HG03045 (cell line): ENCODE data around the gene DEGS2.

Experiments used
- ATAC-seq: cut with Tn5 transposase; IDR thresholded peaks from one replicate; pipeline ENCODE4 v1.9.1; 2021; ENCODE audit warnings: mild to moderate bottlenecking, moderate library complexity; ENCODE audit not compliant: unreplicated experiment

Gene DEGS2

GRCh38 chr14:100149851-100150611, 9.4 kb downstream of the DEGS2 start:
- no peak for ATAC-seq

GRCh38 chr14:100148837-100149731, 10.4 kb downstream of the DEGS2 start:
- no peak for ATAC-seq

DNA sequence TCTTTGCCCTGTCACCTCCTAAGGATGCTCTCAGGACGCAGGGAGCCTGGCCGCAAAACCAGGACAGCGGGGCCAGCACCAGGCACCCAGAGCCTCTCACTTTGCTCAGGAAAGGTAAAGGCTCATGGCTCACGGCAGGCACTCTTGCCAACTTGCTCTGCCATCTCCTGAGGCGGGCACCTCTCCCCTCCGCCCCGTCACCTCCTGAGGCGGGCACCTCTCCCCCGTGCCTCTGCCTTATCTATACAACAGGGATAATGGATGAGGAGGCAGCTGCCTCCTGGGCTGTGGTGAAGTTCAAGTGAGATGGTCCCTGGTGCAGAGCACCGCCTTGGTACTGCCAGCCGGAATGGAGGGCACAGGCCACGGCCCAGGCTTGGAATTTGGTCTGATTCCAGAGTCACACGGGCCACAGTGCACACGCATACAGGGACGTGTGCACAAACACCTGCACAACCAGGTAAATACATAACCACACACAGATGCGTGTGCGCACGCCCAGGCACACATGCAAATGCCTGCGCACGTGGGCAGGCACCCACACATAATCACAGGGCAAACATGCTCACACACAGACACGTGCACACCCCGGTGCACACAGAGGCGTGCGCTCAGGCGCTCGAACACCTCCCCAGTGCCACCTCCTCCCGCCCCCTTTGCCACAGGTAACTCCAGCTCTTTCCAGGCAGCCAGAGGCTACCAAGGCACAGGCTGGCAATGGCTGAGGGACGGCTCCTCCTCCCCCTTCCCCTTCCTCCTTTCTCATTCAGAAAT, 11.6 kb downstream of the DEGS2 start:
- ATAC-seq, result no peak

DNA sequence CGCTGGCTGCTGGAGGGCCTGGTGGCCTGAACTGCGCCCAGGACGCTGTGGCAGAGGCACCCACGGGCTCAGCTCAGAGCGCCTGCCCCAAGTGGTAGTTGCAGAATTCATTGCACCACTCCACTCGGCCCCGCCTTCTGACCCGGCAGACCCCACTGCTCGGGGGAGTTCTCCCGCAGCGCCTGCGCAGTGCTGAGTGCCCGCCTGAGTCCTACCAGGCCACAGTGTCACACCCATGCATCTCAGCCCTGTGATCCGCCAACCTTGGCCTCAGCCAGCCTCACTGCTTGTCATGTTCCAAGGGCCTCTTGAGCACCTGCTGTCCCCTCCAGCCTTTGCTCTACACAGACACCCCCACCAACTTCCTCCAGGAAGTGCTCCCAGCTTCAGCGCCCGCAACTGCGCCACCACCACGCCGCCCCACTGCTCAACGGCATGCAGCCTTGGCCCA, 12.2 kb downstream of the DEGS2 start:
- no peak for ATAC-seq

GRCh38 chr14:100146531-100147091, 12.8 kb downstream of the DEGS2 start:
- ATAC-seq, result no peak

- ATAC-seq, result no peak
Observed at GRCh38 chr14:100145682-100146464, 13.6 kb downstream of the DEGS2 start.

- ATAC-seq, result no peak
Observed at GRCh38 chr14:100144996-100145646, 14.3 kb downstream of the DEGS2 start.

GRCh38 chr14:100144645-100144995, 14.8 kb downstream of the DEGS2 start:
- ATAC-seq, result no peak

DNA sequence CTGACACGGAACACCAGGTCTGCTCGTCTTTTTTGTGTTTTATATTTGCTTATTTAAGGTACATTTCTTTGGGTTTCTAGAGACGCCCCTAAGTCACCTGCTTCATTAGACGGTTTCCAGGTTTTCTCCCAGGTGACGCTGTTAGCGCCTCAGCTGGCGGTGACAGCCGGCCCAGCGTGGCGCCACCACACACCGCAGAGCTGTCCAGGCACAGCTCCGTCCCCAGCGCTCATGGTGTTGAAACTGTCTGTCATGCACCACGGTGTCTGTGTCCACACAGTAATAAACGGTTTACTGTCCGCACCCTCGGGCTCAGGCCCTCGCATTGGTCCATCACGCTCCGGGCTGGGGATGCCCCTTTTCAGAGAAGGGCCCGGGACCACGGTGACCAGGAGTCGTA, 15.5 kb downstream of the DEGS2 start:
- ATAC-seq, result no peak

DNA sequence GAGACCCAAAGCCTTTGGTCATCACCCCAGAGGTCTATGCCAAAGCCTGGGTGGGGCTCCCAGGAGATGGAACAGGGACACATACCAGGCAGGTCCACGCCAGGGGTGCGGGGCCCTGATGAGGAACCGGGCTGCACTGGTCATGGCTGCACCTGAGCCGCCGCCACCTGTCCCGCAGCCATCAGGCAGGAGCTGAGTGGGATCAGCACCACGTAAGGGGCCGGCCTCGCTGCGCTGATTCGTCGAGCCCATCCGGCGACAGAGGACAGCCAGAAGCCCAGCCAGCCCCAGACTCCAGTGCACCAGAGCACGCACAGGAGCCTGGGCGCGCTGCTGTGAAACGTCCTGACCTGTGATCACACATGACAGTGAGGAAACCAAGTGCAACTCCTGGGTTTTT, 15.9 kb downstream of the DEGS2 start:
- no peak for ATAC-seq

DNA sequence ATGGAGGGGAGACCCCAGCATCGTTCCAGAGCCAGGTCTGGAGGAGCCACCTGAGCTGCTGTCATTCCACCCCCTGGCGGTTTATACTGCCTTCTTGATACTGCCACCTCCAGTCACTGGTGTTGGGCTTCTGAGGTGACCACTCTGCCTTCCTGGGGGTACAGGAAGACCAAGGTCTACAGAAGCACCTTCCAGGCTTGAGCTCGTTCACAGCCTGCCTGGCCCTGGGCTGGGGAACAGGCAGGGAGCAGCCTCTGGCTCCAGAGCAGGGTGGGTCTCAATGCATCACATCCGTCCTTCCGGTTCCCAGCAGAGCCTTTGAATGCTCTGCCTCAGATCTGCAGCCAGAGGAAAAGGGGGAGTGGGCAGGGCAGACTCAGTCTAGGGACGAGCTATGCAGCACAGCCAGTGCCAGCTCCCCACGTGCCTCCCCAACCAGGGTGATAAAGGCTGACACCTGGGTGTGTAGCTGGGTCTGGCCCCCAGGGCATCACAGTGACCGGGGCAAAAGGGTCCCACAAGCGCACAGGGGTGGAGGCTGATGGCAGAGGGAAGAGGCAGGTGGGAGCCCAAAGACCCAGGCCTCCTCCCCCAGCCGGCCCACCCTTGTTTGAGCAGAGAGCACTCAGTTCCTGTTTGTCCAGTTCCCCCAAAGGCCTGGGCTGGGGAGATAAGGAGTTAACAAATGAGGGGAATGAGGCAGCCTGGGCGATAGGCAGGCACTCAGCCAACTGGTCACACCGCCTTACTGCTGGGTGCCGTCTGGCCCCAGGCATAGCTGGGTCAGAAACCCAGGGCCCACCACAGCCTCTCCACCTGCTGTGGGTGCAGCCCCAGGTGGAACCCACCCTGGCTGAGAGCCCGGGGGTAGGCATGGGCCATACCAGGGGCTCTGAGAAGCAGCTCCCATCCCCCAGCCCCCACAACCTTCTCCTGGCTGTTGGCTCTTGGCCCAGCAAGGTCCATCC, 17.1 kb downstream of the DEGS2 start:
- no peak for ATAC-seq

DNA sequence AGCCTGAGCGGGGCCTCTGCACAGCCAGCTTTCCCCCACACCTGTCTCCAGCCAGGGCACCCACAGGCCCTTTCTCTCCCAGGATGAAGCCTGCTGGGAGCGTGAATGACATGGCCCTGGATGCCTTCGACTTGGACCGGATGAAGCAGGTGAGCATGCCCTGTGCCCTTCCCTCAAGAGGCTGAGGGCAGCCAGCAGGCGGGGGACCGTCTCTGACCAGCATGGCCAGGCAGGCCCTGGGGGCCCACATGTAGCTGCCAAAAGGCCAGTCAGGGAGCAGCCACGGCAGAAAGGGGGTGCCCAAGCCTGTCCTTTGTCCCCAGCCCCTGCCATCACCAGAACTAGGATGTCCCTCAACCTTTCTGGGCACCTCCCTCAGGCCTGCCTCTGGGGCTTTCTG, 18.3 kb downstream of the DEGS2 start:
- no peak for ATAC-seq

DNA sequence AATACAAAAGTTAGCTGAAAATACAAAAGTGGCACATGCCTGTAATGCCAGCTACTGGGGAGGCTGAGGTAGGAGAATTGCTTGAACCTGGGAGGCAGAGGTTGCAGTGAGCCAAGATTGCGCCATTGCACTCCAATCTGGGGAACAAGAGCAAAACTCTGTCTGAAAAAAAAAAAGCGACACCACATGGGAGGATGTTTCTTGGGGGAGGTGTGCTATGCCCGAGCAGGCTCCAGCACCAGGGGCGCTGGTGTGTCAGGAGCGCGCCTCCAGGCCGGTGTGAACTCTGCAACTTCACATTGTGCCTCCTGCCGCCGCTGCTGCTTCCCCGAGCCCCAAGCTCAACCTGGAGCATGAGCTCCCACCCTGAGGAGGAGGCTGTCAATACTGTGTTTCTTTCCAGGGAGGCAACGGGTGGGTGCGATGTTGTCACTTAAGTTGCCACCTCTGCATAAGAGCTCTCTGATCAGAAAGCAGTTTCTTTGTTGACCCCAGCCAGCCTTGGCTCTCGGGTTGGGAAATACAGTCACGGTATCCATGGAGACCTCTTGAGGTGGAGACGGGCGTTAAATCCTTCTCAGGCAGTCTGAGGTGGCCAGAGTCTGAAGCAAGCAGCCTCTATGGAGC, 18.9 kb downstream of the DEGS2 start:
- no peak for ATAC-seq

DNA sequence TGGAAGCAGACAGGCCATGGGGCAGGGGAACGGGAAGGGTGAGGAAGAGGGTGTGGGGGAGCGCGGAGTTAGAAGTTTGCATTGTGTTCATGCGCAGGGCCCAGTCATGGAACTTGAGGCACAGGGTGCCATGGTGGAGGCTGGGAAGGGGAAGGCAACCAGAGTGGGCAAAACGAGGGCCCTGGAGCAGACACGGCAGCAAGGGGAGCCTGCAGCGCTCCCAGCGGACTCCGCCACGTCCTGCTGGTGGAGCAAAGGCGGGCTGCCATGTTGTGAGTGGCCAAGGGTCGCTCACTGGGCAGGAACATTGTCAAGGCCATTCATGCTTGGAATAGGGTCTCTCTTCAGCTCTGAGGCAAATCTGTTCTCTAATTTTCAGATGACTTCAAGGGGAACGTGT, 20.5 kb downstream of the DEGS2 start:
- ATAC-seq, result no peak

DNA sequence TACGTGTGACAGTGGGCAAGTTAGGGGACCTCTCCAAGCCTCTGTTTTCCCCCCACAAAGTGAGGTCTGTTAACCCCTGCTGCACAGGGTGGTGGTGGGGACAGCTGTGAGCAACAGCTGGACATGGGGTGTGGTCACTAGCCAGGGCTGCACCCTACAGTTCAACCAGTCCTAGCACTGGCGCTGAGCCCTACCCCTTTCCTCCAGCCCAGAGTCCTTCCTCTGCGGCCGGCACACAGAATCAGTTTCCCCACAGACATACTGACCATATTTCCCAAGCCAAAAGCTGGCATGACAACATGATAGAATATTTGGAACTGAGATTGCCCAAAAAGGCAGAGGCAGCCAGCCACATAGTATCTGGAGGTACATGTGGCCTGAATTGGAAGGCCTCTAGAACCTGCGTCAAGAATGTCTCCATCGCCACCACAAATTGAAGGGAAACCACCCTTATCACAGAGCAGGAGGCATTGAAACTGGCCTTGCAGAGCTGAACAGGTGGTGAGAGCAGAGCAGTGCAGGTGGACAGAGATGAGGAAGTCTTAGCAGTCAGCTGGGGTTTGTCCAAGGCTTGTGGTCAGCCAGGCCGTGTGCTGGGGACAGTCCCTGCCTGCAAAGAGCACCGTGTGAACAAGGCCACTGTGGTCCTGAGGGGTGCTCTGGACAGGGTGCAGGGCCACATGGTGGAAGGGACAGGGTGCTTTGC, 21.2 kb downstream of the DEGS2 start:
- ATAC-seq, result no peak

- ATAC-seq, result no peak
Observed at GRCh38 chr14:100137173-100137572, 22.3 kb downstream of the DEGS2 start.

- no peak for ATAC-seq
Observed at GRCh38 chr14:100135784-100136183, 23.7 kb downstream of the DEGS2 start.

GRCh38 chr14:100135073-100135472, 24.4 kb downstream of the DEGS2 start:
- no peak for ATAC-seq
